IMR-90 (cell line): ENCODE measurements around the gene OR56A4. TPM values are rescaled to one million over a fixed set of nuclear protein-coding genes. Genes with fewer than 3 reads are reported as not detected.

Source experiments
- ATAC-seq: fragments of 200-7000 bp; cut with Tn5 transposase; 2 replicates; pipeline ENCODE4 v1.9.1; 2020; ENCODE audit warnings: low read depth, mild to moderate bottlenecking, moderate library complexity
- BruUV-seq: library from RNA; stranded (reverse); fragments of 400-500 nt; replicated peaks from 2 replicates; lab custom pipeline; 2021; lab: Mats Ljungman, UMichigan
- CTCF ChIA-PET: fragments of 300-600 bp; formaldehyde crosslinking; extraction: SDS; loops from one replicate; lab custom pipeline; 2021; ENCODE audit warnings: antibody characterized with exemption; lab: Yijun Ruan, JAX
- POLR2A ChIA-PET: fragments of 300-600 bp; sonication (Branson Sonifier 250); formaldehyde crosslinking; loops from one replicate; lab custom pipeline; 2022; ENCODE audit warnings: antibody characterized with exemption; ENCODE audit not compliant: unreplicated experiment; lab: Charles Lee
- DNase-seq: peaks from one replicate; pipeline ENCODE4 v3.0.0; 2013
- H2AFZ ChIP-seq: replicated peaks from 2 replicates; pipeline ENCODE3; 2013; ENCODE audit warnings: low read length, mild to moderate bottlenecking; ENCODE audit not compliant: poor library complexity
- H2AK5ac ChIP-seq: 2 replicates; pipeline ENCODE4 v1.6.1; 2013; ENCODE audit warnings: low read depth, low read length, inconsistent platforms
- H2AK9ac ChIP-seq: replicated peaks from 2 replicates; pipeline ENCODE3; 2013; ENCODE audit warnings: mild to moderate bottlenecking, low read depth, low read length, moderate library complexity; ENCODE audit not compliant: poor library complexity
- H2BK120ac ChIP-seq: 2 replicates; pipeline ENCODE4 v1.6.1; 2013; ENCODE audit warnings: low read depth, low read length, inconsistent platforms
- H2BK15ac ChIP-seq: 3 replicates; pipeline ENCODE4 v1.6.1; 2013; ENCODE audit warnings: low read depth, low read length, inconsistent platforms
- H2BK20ac ChIP-seq: 2 replicates; pipeline ENCODE4 v1.6.1; 2013; ENCODE audit warnings: low read depth, mild to moderate bottlenecking, inconsistent platforms, low read length, moderate library complexity
- H2BK5ac ChIP-seq: 2 replicates; pipeline ENCODE4 v1.6.1; 2013; ENCODE audit warnings: mild to moderate bottlenecking, low read depth, low read length, inconsistent platforms; ENCODE audit not compliant: poor library complexity, severe bottlenecking
- H3K14ac ChIP-seq: replicated peaks from 2 replicates; pipeline ENCODE4 v1.6.1; 2013; ENCODE audit warnings: low read depth, low read length, inconsistent platforms
- H3K18ac ChIP-seq: 2 replicates; pipeline ENCODE4 v1.6.1; 2013; ENCODE audit warnings: low read depth, low read length, control low read depth
- H3K23ac ChIP-seq: 2 replicates; pipeline ENCODE4 v1.6.1; 2013; ENCODE audit warnings: low read depth, low read length, inconsistent platforms
- H3K27ac ChIP-seq: 2 replicates; pipeline ENCODE4 v1.5.1; 2013; ENCODE audit warnings: mild to moderate bottlenecking, control low read depth, low read length; ENCODE audit not compliant: insufficient read depth
- H3K27me3 ChIP-seq: 2 replicates; pipeline ENCODE4 v1.6.1; 2013; ENCODE audit warnings: low read length; ENCODE audit not compliant: control insufficient read depth, insufficient read depth
- H3K36me3 ChIP-seq: 2 replicates; pipeline ENCODE4 v1.6.1; 2013; ENCODE audit warnings: low read length, mixed read lengths; ENCODE audit not compliant: control insufficient read depth, insufficient read depth
- H3K4ac ChIP-seq: 2 replicates; pipeline ENCODE4 v1.6.1; 2013; ENCODE audit warnings: low read depth, low read length, inconsistent platforms
- H3K4me1 ChIP-seq: 2 replicates; pipeline ENCODE4 v1.6.1; 2013; ENCODE audit warnings: low read length, mixed read lengths; ENCODE audit not compliant: control insufficient read depth, insufficient read depth
- H3K4me2 ChIP-seq: 2 replicates; pipeline ENCODE4 v1.6.1; 2013; ENCODE audit warnings: low read depth, mild to moderate bottlenecking, control low read depth, low read length, moderate library complexity
- H3K4me3 ChIP-seq: 2 replicates; pipeline ENCODE4 v1.5.1; 2013; ENCODE audit warnings: low read depth, mild to moderate bottlenecking, control low read depth, low read length, moderate library complexity; ENCODE audit not compliant: insufficient read depth
- H3K56ac ChIP-seq: 2 replicates; pipeline ENCODE4 v1.6.1; 2013; ENCODE audit warnings: low read length, inconsistent platforms; ENCODE audit not compliant: insufficient read depth; ENCODE audit errors: extremely low read depth
- H3K79me1 ChIP-seq, 2 experiments: 2 replicates each; pipeline ENCODE4 v1.6.1; 2013; ENCODE audit warnings: low read length in 2 of 2, inconsistent platforms in 1 of 2, low read depth in 1 of 2
- H3K9ac ChIP-seq: 2 replicates; pipeline ENCODE4 v1.6.1; 2013; ENCODE audit warnings: low read depth, low read length, control low read depth
- H3K9me1 ChIP-seq: 2 replicates; pipeline ENCODE4 v1.6.1; 2013; ENCODE audit warnings: low read length, inconsistent platforms; ENCODE audit not compliant: insufficient read depth
- H3K9me3 ChIP-seq: 2 replicates; pipeline ENCODE4 v1.6.1; 2013; ENCODE audit warnings: low read length; ENCODE audit not compliant: control insufficient read depth, insufficient read depth
- H4K20me1 ChIP-seq: 2 replicates; pipeline ENCODE4 v1.6.1; 2013; ENCODE audit warnings: low read length, inconsistent platforms; ENCODE audit not compliant: insufficient read depth
- H4K5ac ChIP-seq: 2 replicates; pipeline ENCODE4 v1.6.1; 2013; ENCODE audit warnings: mild to moderate bottlenecking, low read depth, low read length, control low read depth
- H4K8ac ChIP-seq, 2 experiments: 2 replicates each; pipeline ENCODE4 v1.6.1; 2013; ENCODE audit warnings: low read depth in 2 of 2, low read length in 2 of 2, control low read depth in 1 of 2, inconsistent platforms in 1 of 2
- H4K91ac ChIP-seq: 2 replicates; pipeline ENCODE4 v1.6.1; 2013; ENCODE audit warnings: low read depth, low read length, inconsistent platforms; ENCODE audit not compliant: insufficient read depth
- BHLHE40 ChIP-seq: fragments of 150-350 bp; IDR thresholded peaks from 2 replicates; pipeline ENCODE4 v1.6.1; 2016; ENCODE audit warnings: mild to moderate bottlenecking, low read depth, low read length
- CEBPB ChIP-seq: IDR thresholded peaks from 2 replicates; pipeline ENCODE4 v1.6.1; 2012; ENCODE audit warnings: low read depth, low read length, improper control_type of control experiment
- CHD1 ChIP-seq: IDR thresholded peaks from 2 replicates; pipeline ENCODE4 v1.6.1; 2012; ENCODE audit warnings: low read depth, low read length, improper control_type of control experiment
- CTCF ChIP-seq: conservative IDR thresholded peaks from 2 replicates; pipeline ENCODE4 v1.5.1; 2012; ENCODE audit warnings: mild to moderate bottlenecking, low read depth, low read length, improper control_type of control experiment
- ELK1 ChIP-seq: fragments of 150-350 bp; IDR thresholded peaks from 2 replicates; pipeline ENCODE4 v1.6.1; 2016; ENCODE audit warnings: low read depth, mild to moderate bottlenecking, low read length, moderate library complexity, borderline replicate concordance
- MAZ ChIP-seq: IDR thresholded peaks from 2 replicates; pipeline ENCODE4 v1.6.1; 2012; ENCODE audit warnings: low read depth, mild to moderate bottlenecking, low read length, improper control_type of control experiment, moderate library complexity, borderline replicate concordance
- MXI1 ChIP-seq: IDR thresholded peaks from 2 replicates; pipeline ENCODE4 v1.6.1; 2012; ENCODE audit warnings: low read depth, mild to moderate bottlenecking, low read length, moderate library complexity, borderline replicate concordance
- NFE2L2 ChIP-seq: fragments of 150-350 bp; IDR thresholded peaks from 2 replicates; pipeline ENCODE4 v1.6.1; 2016; ENCODE audit warnings: low read depth, mild to moderate bottlenecking, low read length
- POLR2A ChIP-seq: IDR thresholded peaks from 2 replicates; pipeline ENCODE4 v1.6.1; 2012; ENCODE audit warnings: mild to moderate bottlenecking, low read depth, low read length
- RAD21 ChIP-seq: IDR thresholded peaks from 2 replicates; pipeline ENCODE4 v1.6.1; 2012; ENCODE audit warnings: low read length, improper control_type of control experiment
- RCOR1 ChIP-seq: IDR thresholded peaks from 2 replicates; pipeline ENCODE4 v1.6.1; 2012; ENCODE audit warnings: mild to moderate bottlenecking, low read length, improper control_type of control experiment; ENCODE audit not compliant: insufficient replicate concordance
- SMC3 ChIP-seq: fragments of 150-350 bp; IDR thresholded peaks from 2 replicates; pipeline ENCODE4 v1.6.1; 2016; ENCODE audit warnings: low read depth, mild to moderate bottlenecking, antibody characterized with exemption, low read length, moderate library complexity
- WGBS, 2 experiments: methylation state at CpG; one replicate each; pipeline versions ENCODE4 v1.1.5 to v1.1.7; 2013; ENCODE audit warnings: missing lambda C conversion rate in 2 of 2; ENCODE audit not compliant: insufficient read length in 1 of 2; ENCODE audit errors: extremely low coverage in 2 of 2; 5-methylcytosine and 5-hydroxymethylcytosine counted together
- dilution Hi-C: fragments of 300-500 bp; cut with HindIII; formaldehyde crosslinking; loops from one replicate; pipeline ENCODE4 v1.14.3; 2018; ENCODE audit warnings: low sequenced_read_pairs; ENCODE audit not compliant: unreplicated experiment
- in situ Hi-C: fragments of 300-500 bp; cut with MboI; formaldehyde crosslinking; loops from 3 replicates; pipeline ENCODE4 v1.14.3; 2019; ENCODE audit warnings: low sequenced_read_pairs, inconsistent platforms, mixed read lengths
- intact Hi-C: fragments of 100-400 bp; cut with micrococcal nuclease; formaldehyde crosslinking; loops from 2 replicates; pipeline ENCODE4 v1.10.0; 2022
- polyA plus RNA-seq, 3 experiments: library from polyadenylated mRNA; depleted of rRNA; stranded (reverse); fragments of >200 nt; gene quantifications; 2 replicates each; pipeline ENCODE4 v1.2.3, GENCODE V29; 2012; ENCODE audit warnings: low replicate concordance in 1 of 3
- total RNA-seq: library from RNA; depleted of rRNA; stranded (reverse); fragments of >200 nt; gene quantifications from 2 replicates; pipeline ENCODE4 v1.2.3, GENCODE V29; 2012

The OR56A4 gene
- total and polyA plus RNA-seq, 2 of the 4 experiments (the other 2 are of a cell fraction): not detected

- no TSS peak for BruUV-seq
- Histone ChIP-seq H3K4me3 (no peak overlapping the region), H3K4me2 (no peak overlapping the region), H3K36me3 (no peaks in the 10 kb centered on the region), H3K9me3 (no peaks in the 10 kb centered on the region), H4K8ac (no peak overlapping the region), H3K9ac (no peak overlapping the region), H2AK5ac (no peak overlapping the region), H4K91ac (no peak overlapping the region), H3K18ac (no peak overlapping the region), H3K79me1 (no peaks in the 10 kb centered on the region), H3K9me1 (no peaks in the 10 kb centered on the region), H2BK15ac (no peak overlapping the region), H3K23ac (no peak overlapping the region), H3K56ac (no peak overlapping the region), H4K20me1 (no peaks in the 10 kb centered on the region), H3K4me1 (no peaks in the 10 kb centered on the region), H2BK20ac (no peak overlapping the region), H2AK9ac (no peak overlapping the region), H3K4ac (no peak overlapping the region), H3K27me3 (no peaks in the 10 kb centered on the region), H2AFZ (no peak overlapping the region), H3K27ac (no peak overlapping the region), H4K5ac (no peak overlapping the region), H2BK5ac (no peak overlapping the region), H3K14ac (no peak overlapping the region), H2BK120ac (no peak overlapping the region)
- ATAC-seq: no peak
- POLR2A ChIA-PET: no interaction called here
- intact Hi-C loops (no loop called here), in situ Hi-C loops (no loop called here), dilution Hi-C loops (no loop called here)
- CTCF ChIA-PET: no interaction called here
- TF ChIP-seq RAD21: no peak
- TF ChIP-seq POLR2A: no peak
- no peak for TF ChIP-seq CHD1
- TF ChIP-seq CTCF: no peak
- TF ChIP-seq MXI1: no peak
- TF ChIP-seq NFE2L2: no peak
- TF ChIP-seq MAZ: no peak
- TF ChIP-seq ELK1: no peak
- no peak for TF ChIP-seq BHLHE40
- TF ChIP-seq CEBPB: no peak
- no peak for TF ChIP-seq SMC3
- TF ChIP-seq RCOR1: no peak
- no peak for DNase-seq
- WGBS, 2 experiments: no CpG with 5 or more reads among the region's 3 CpGs
Observed at GRCh38 chr11:6052374-6052773, 45.6 kb upstream of the OR56A4 start.
